Smooth muscle cell (in vitro differentiated cells): ENCODE measurements around the gene G6PC3. TPM values are rescaled to one million over a fixed set of nuclear protein-coding genes. Genes with fewer than 3 reads are reported as not detected.

Source experiments
- DNase-seq: peaks from one replicate; lab custom pipeline; 2025; ENCODE audit not compliant: unreplicated experiment; lab: John Stamatoyannopoulos, UW
- H2AFZ ChIP-seq: fragments of 200-600 bp; sonication (generic); 2 replicates; pipeline ENCODE4 v1.6.0; 2016; ENCODE audit warnings: antibody characterized with exemption, low read depth, mild to moderate bottlenecking
- H3F3A ChIP-seq: fragments of 200-600 bp; sonication (generic); 2 replicates; pipeline ENCODE4 v1.6.0; 2017; ENCODE audit warnings: antibody characterized with exemption, low read depth
- H3K27ac ChIP-seq: fragments of 200-600 bp; sonication (generic); 2 replicates; pipeline ENCODE4 v1.5.1; 2016; ENCODE audit warnings: low read depth, mild to moderate bottlenecking
- H3K27me3 ChIP-seq: fragments of 200-600 bp; sonication (generic); 2 replicates; pipeline ENCODE4 v1.6.1; 2016; ENCODE audit warnings: low read depth, mild to moderate bottlenecking
- H3K36me3 ChIP-seq: fragments of 200-600 bp; sonication (generic); 2 replicates; pipeline ENCODE4 v1.5.1; 2016; ENCODE audit warnings: low read depth
- H3K4me1 ChIP-seq: fragments of 200-600 bp; sonication (generic); 2 replicates; pipeline ENCODE4 v1.5.1; 2016; ENCODE audit warnings: low read depth
- H3K4me2 ChIP-seq: fragments of 200-600 bp; sonication (generic); 2 replicates; pipeline ENCODE4 v1.6.0; 2016; ENCODE audit warnings: mild to moderate bottlenecking
- H3K4me3 ChIP-seq: fragments of 200-600 bp; sonication (generic); 2 replicates; pipeline ENCODE4 v1.5.1; 2016; ENCODE audit warnings: mild to moderate bottlenecking
- H3K79me2 ChIP-seq: fragments of 200-600 bp; sonication (generic); 2 replicates; pipeline ENCODE4 v1.6.0; 2016; ENCODE audit warnings: low read depth, mild to moderate bottlenecking
- H3K9ac ChIP-seq: fragments of 200-600 bp; sonication (generic); 2 replicates; pipeline ENCODE4 v1.6.0; 2016; ENCODE audit warnings: low read depth
- H3K9me3 ChIP-seq: fragments of 200-600 bp; sonication (generic); replicated peaks from 2 replicates; pipeline ENCODE4 v1.5.1; 2016; ENCODE audit warnings: low read depth
- H4K20me1 ChIP-seq: fragments of 200-600 bp; sonication (generic); 2 replicates; pipeline ENCODE4 v1.6.0; 2016; ENCODE audit warnings: low read depth
- CTCF ChIP-seq: fragments of 200-600 bp; sonication (generic); IDR thresholded peaks from 2 replicates; pipeline ENCODE4 v1.5.1; 2017; ENCODE audit warnings: borderline replicate concordance, mild to moderate bottlenecking, antibody characterized with exemption; ENCODE audit not compliant: insufficient read depth, poor library complexity, severe bottlenecking
- WGBS: methylation state at CpG from one replicate; pipeline ENCODE4 v1.1.7; 2016; ENCODE audit warnings: low lambda C conversion rate; 5-methylcytosine and 5-hydroxymethylcytosine counted together
- polyA plus RNA-seq: library from polyadenylated mRNA; unstranded; fragments of >200 nt; fragmentation: Nextera tagmentation; extraction: Ambion mirVana; gene quantifications from 2 replicates; pipeline ENCODE4 v1.2.1, GENCODE V29; 2016
- total RNA-seq: library from RNA; depleted of rRNA; stranded (reverse); fragments of >200 nt; gene quantifications from 2 replicates; pipeline ENCODE4 v1.2.3, GENCODE V29; 2014

Gene G6PC3
- total and polyA plus RNA-seq, 2 experiments from 2014 or later, result 40.2 to 103 TPM

- peaks cover 18% of the 10 kb centered on the region for H3K4me1 ChIP-seq
- H3F3A ChIP-seq, result peaks cover 16% of the 10 kb centered on the region
- peaks cover 10% of the 10 kb centered on the region for H4K20me1 ChIP-seq
- peak overlapping the region; percentile 98 for H3K27ac ChIP-seq
- WGBS, result 8% methylated on average over 7 of the region's 7 CpGs
- peak overlapping the region; percentile 55 for H3K4me3 ChIP-seq
- H3K79me2 ChIP-seq, result peaks cover 42% of the 10 kb centered on the region
- H2AFZ ChIP-seq, result peak overlapping the region; percentile 75
- peak overlapping the region; percentile 97 for H3K4me2 ChIP-seq
- TF ChIP-seq CTCF, result no peak
- no peaks in the 10 kb centered on the region for H3K27me3 ChIP-seq
- H3K36me3 ChIP-seq, result no peaks in the 10 kb centered on the region
- H3K9me3 ChIP-seq, result no peaks in the 10 kb centered on the region
- peak overlapping the region; percentile 92 for H3K9ac ChIP-seq
- DNase-seq, result no peak
Observed at GRCh38 chr17:44069974-44070454, 521 bp upstream of the G6PC3 start.

GRCh38 chr17:44071198-44071520 lies 624 bp downstream of the G6PC3 start:
- H3K27me3 ChIP-seq, result no peaks in the 10 kb centered on the region
- no peak for TF ChIP-seq CTCF
- no peaks in the 10 kb centered on the region for H4K20me1 ChIP-seq
- DNase-seq, result no peak
- H3K27ac ChIP-seq, result peak overlapping the region; percentile 98
- WGBS, result under 1% methylated on average over 3 of the region's 3 CpGs
- H3K4me3 ChIP-seq, result peak overlapping the region; percentile 55
- peaks cover 16% of the 10 kb centered on the region for H3F3A ChIP-seq
- H3K9me3 ChIP-seq, result no peaks in the 10 kb centered on the region
- H3K79me2 ChIP-seq, result peaks cover 30% of the 10 kb centered on the region
- H3K9ac ChIP-seq, result peak overlapping the region; percentile 92
- H3K4me1 ChIP-seq, result peaks cover 12% of the 10 kb centered on the region
- no peaks in the 10 kb centered on the region for H3K36me3 ChIP-seq
- peak overlapping the region; percentile 97 for H3K4me2 ChIP-seq
- no peak overlapping the region for H2AFZ ChIP-seq

GRCh38 chr17:44071772-44072171 lies 1.2 kb downstream of the G6PC3 start:
- no peaks in the 10 kb centered on the region for H3K36me3 ChIP-seq
- H3K79me2 ChIP-seq, result peaks cover 27% of the 10 kb centered on the region
- DNase-seq, result no peak
- peaks cover 12% of the 10 kb centered on the region for H3K4me1 ChIP-seq
- H3K4me2 ChIP-seq, result peak overlapping the region; percentile 97
- no peak for TF ChIP-seq CTCF
- WGBS, result 39% methylated on average over 2 of the region's 2 CpGs
- peaks cover 16% of the 10 kb centered on the region for H3F3A ChIP-seq
- H3K9me3 ChIP-seq, result no peaks in the 10 kb centered on the region
- no peaks in the 10 kb centered on the region for H3K27me3 ChIP-seq
- no peak overlapping the region for H2AFZ ChIP-seq
- peak overlapping the region; percentile 98 for H3K27ac ChIP-seq
- peak overlapping the region; percentile 55 for H3K4me3 ChIP-seq
- peak overlapping the region; percentile 92 for H3K9ac ChIP-seq
- no peaks in the 10 kb centered on the region for H4K20me1 ChIP-seq

GRCh38 chr17:44074231-44074910 lies 3.8 kb downstream of the G6PC3 start:
- no peak overlapping the region for H3K9ac ChIP-seq
- TF ChIP-seq CTCF, result no peak
- no peaks in the 10 kb centered on the region for H3K9me3 ChIP-seq
- no peaks in the 10 kb centered on the region for H4K20me1 ChIP-seq
- H3K4me1 ChIP-seq, result peaks cover 12% of the 10 kb centered on the region
- H3K27me3 ChIP-seq, result no peaks in the 10 kb centered on the region
- 93% methylated on average over 9 of the region's 9 CpGs for WGBS
- peaks cover 16% of the 10 kb centered on the region for H3F3A ChIP-seq
- H2AFZ ChIP-seq, result no peak overlapping the region
- H3K4me3 ChIP-seq, result no peak overlapping the region
- no peaks in the 10 kb centered on the region for H3K36me3 ChIP-seq
- DNase-seq, result no peak
- no peak overlapping the region for H3K4me2 ChIP-seq
- peaks cover 23% of the 10 kb centered on the region for H3K79me2 ChIP-seq
- no peak overlapping the region for H3K27ac ChIP-seq
